HG03469 (cell line): ENCODE results near the gene HBD.

Source experiments
- ATAC-seq: cut with Tn5 transposase; IDR thresholded peaks from one replicate; pipeline ENCODE4 v1.9.1; 2021; ENCODE audit warnings: mild to moderate bottlenecking, moderate library complexity, moderate number of reproducible peaks; ENCODE audit not compliant: unreplicated experiment

The HBD gene

GRCh38 chr11:5235364-5236095 is 1.2 kb upstream of the HBD start:
- ATAC-seq: no peak

GRCh38 chr11:5233307-5233706 is 976 bp downstream of the HBD start:
- ATAC-seq: no peak

- no peak for ATAC-seq
Measured at GRCh38 chr11:5232821-5233220, 1.5 kb downstream of the HBD start.

GRCh38 chr11:5232176-5232575 is 2.1 kb downstream of the HBD start:
- no peak for ATAC-seq

GRCh38 chr11:5231111-5231510 is 3.2 kb downstream of the HBD start:
- ATAC-seq: no peak

- ATAC-seq: no peak
Measured at GRCh38 chr11:5230266-5230665, 4.0 kb downstream of the HBD start.

GRCh38 chr11:5229796-5230195 is 4.5 kb downstream of the HBD start:
- no peak for ATAC-seq

- no peak for ATAC-seq
Measured at GRCh38 chr11:5229356-5229755, 4.9 kb downstream of the HBD start.

- ATAC-seq: no peak
Measured at GRCh38 chr11:5228124-5228523, 6.2 kb downstream of the HBD start.

GRCh38 chr11:5227681-5228080 is 6.6 kb downstream of the HBD start:
- ATAC-seq: no peak

GRCh38 chr11:5226732-5227310 is 7.5 kb downstream of the HBD start, which contains the start of gene HBB:
TSS of gene HBB (minus strand) at chr11:5227071. CDS start at chr11:5227021, 50 bp downstream.
- ATAC-seq: no peak

- no peak for ATAC-seq
Measured at GRCh38 chr11:5225480-5225871, 8.8 kb downstream of the HBD start.

GRCh38 chr11:5224538-5225479 is 9.5 kb downstream of the HBD start:
- no peak for ATAC-seq

- ATAC-seq: no peak
Measured at GRCh38 chr11:5223686-5224085, 10.6 kb downstream of the HBD start.

GRCh38 chr11:5223146-5223545 is 11.1 kb downstream of the HBD start:
- no peak for ATAC-seq

- ATAC-seq: no peak
Measured at GRCh38 chr11:5210376-5210885, 23.9 kb downstream of the HBD start.

- no peak for ATAC-seq
Measured at GRCh38 chr11:5204787-5205186, 29.5 kb downstream of the HBD start.

- no peak for ATAC-seq
Measured at GRCh38 chr11:5203366-5203765, 30.9 kb downstream of the HBD start.

- ATAC-seq: no peak
Measured at GRCh38 chr11:5200582-5200981, 33.7 kb downstream of the HBD start, which contains the start of gene OR51V1. TSS of gene OR51V1 (minus strand) at chr11:5200682. CDS start at chr11:5200682, 0 bp downstream.

GRCh38 chr11:5198285-5198684 is 36.0 kb downstream of the HBD start:
- ATAC-seq: no peak

- ATAC-seq: no peak
Measured at GRCh38 chr11:5197536-5197935, 36.7 kb downstream of the HBD start.
